ENCODE data around the gene ARHGAP4.

Gene ARHGAP4

GRCh38 chrX:153878969-153879653 lies 47.0 kb downstream of the ARHGAP4 start:
- Histone ChIP-seq H3K4me2 (ENCODE audit: low read length) (no peak overlapping the region), H2AFZ (ENCODE audit: low read length) (no peak overlapping the region), H3K9me2 (ENCODE audit: low read depth, low read length) (no peaks in the 10 kb centered on the region), H3K9me3 (ENCODE audit: low read length) (no peaks in the 10 kb centered on the region), H3K79me2 (ENCODE audit: insufficient read depth, low read length) (no peaks in the 10 kb centered on the region), H4K20me1 (ENCODE audit: insufficient read depth, low read length) (no peaks in the 10 kb centered on the region), H3K27me3 (ENCODE audit: insufficient read depth, low read length) (no peaks in the 10 kb centered on the region), H3K36me3 (ENCODE audit: insufficient read depth, low read length) (no peaks in the 10 kb centered on the region), H3K9ac (ENCODE audit: low read length) (no peak overlapping the region), H3F3A (ENCODE audit: insufficient read depth, low read length) (no peaks in the 10 kb centered on the region), H3K27ac (ENCODE audit: low read depth, low read length, poor library complexity, severe bottlenecking) (no peak overlapping the region), H3K4me3 (ENCODE audit: low read depth, low read length, poor library complexity, severe bottlenecking) (no peak overlapping the region), H3K4me1 (ENCODE audit: insufficient read depth, low read length, severe bottlenecking) (no peaks in the 10 kb centered on the region)
- TF ChIP-seq, protein P1, sequence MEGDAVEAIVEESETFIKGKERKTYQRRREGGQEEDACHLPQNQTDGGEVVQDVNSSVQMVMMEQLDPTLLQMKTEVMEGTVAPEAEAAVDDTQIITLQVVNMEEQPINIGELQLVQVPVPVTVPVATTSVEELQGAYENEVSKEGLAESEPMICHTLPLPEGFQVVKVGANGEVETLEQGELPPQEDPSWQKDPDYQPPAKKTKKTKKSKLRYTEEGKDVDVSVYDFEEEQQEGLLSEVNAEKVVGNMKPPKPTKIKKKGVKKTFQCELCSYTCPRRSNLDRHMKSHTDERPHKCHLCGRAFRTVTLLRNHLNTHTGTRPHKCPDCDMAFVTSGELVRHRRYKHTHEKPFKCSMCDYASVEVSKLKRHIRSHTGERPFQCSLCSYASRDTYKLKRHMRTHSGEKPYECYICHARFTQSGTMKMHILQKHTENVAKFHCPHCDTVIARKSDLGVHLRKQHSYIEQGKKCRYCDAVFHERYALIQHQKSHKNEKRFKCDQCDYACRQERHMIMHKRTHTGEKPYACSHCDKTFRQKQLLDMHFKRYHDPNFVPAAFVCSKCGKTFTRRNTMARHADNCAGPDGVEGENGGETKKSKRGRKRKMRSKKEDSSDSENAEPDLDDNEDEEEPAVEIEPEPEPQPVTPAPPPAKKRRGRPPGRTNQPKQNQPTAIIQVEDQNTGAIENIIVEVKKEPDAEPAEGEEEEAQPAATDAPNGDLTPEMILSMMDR (IDR thresholded peaks at IDR 0.05; ENCODE audit: low read length): no peak
- TF ChIP-seq EZH2 (IDR thresholded peaks at IDR 0.05; ENCODE audit: borderline replicate concordance, low read length): no peak

GRCh38 chrX:153878345-153878744 lies 47.7 kb downstream of the ARHGAP4 start:
- Histone ChIP-seq H3K9me3 (ENCODE audit: low read length) (no peaks in the 10 kb centered on the region), H3K27me3 (ENCODE audit: insufficient read depth, low read length) (no peaks in the 10 kb centered on the region), H3K4me1 (ENCODE audit: insufficient read depth, low read length, severe bottlenecking) (no peaks in the 10 kb centered on the region), H2AFZ (ENCODE audit: low read length) (no peak overlapping the region), H3K36me3 (ENCODE audit: insufficient read depth, low read length) (no peaks in the 10 kb centered on the region), H3K9me2 (ENCODE audit: low read depth, low read length) (no peaks in the 10 kb centered on the region), H3K4me2 (ENCODE audit: low read length) (no peak overlapping the region), H4K20me1 (ENCODE audit: insufficient read depth, low read length) (no peaks in the 10 kb centered on the region), H3K4me3 (ENCODE audit: low read depth, low read length, poor library complexity, severe bottlenecking) (no peak overlapping the region), H3K79me2 (ENCODE audit: insufficient read depth, low read length) (no peaks in the 10 kb centered on the region), H3K9ac (ENCODE audit: low read length) (no peak overlapping the region), H3F3A (ENCODE audit: insufficient read depth, low read length) (no peaks in the 10 kb centered on the region), H3K27ac (ENCODE audit: low read depth, low read length, poor library complexity, severe bottlenecking) (no peak overlapping the region)
- TF ChIP-seq, protein P1 (IDR thresholded peaks at IDR 0.05; ENCODE audit: low read length): no peak
- no peak for TF ChIP-seq EZH2 (IDR thresholded peaks at IDR 0.05; ENCODE audit: borderline replicate concordance, low read length)

- no peak overlapping the region for H3K27ac ChIP-seq (ENCODE audit: low read depth, low read length, poor library complexity, severe bottlenecking)
- TF ChIP-seq, protein P1 (IDR thresholded peaks at IDR 0.05; ENCODE audit: low read length): no peak
- TF ChIP-seq EZH2 (IDR thresholded peaks at IDR 0.05; ENCODE audit: borderline replicate concordance, low read length): no peak
- no peak overlapping the region for H3K4me3 ChIP-seq (ENCODE audit: low read depth, low read length, poor library complexity, severe bottlenecking)
- no peaks in the 10 kb centered on the region for H3K9me3 ChIP-seq (ENCODE audit: low read length)
- no peak overlapping the region for H3K9ac ChIP-seq (ENCODE audit: low read length)
- H3F3A ChIP-seq (ENCODE audit: insufficient read depth, low read length): no peaks in the 10 kb centered on the region
- H4K20me1 ChIP-seq (ENCODE audit: insufficient read depth, low read length): no peaks in the 10 kb centered on the region
- H3K36me3 ChIP-seq (ENCODE audit: insufficient read depth, low read length): no peaks in the 10 kb centered on the region
- H3K27me3 ChIP-seq (ENCODE audit: insufficient read depth, low read length): no peaks in the 10 kb centered on the region
- H3K4me1 ChIP-seq (ENCODE audit: insufficient read depth, low read length, severe bottlenecking): no peaks in the 10 kb centered on the region
- H3K9me2 ChIP-seq (ENCODE audit: low read depth, low read length): no peaks in the 10 kb centered on the region
- no peak overlapping the region for H2AFZ ChIP-seq (ENCODE audit: low read length)
- no peaks in the 10 kb centered on the region for H3K79me2 ChIP-seq (ENCODE audit: insufficient read depth, low read length)
- H3K4me2 ChIP-seq (ENCODE audit: low read length): no peak overlapping the region
Measured at GRCh38 chrX:153877571-153878261, 48.3 kb downstream of the ARHGAP4 start.
